ENCODE results near the gene PHOX2B.
"Not testable (repeated sequence)": the region's sequence is repeated elsewhere in the genome, so short reads cannot be mapped to it uniquely, and the experiment has no call there.

The PHOX2B gene

GRCh38 chr4:41714364-41715000 is 34.0 kb downstream of the PHOX2B start:
- H3K9ac ChIP-seq: no peak overlapping the region
- no peaks in the 10 kb centered on the region for H3K79me2 ChIP-seq (ENCODE audit: insufficient read depth, low read depth)
- H3K27me3 ChIP-seq (ENCODE audit: insufficient read depth, low read depth): no peaks in the 10 kb centered on the region
- H3K4me2 ChIP-seq: no peak overlapping the region
- H3K27ac ChIP-seq: no peak overlapping the region
- no peaks in the 10 kb centered on the region for H3K36me3 ChIP-seq (ENCODE audit: insufficient read depth)
- H3K4me1 ChIP-seq (ENCODE audit: low read depth, poor library complexity, severe bottlenecking): no peaks in the 10 kb centered on the region
- no peak overlapping the region for H3K4me3 ChIP-seq (IDR thresholded peaks at IDR 0.05; ENCODE audit: insufficient read depth, low read depth, low read length)
- no peak overlapping the region for H2AFZ ChIP-seq (ENCODE audit: low read depth)
- H4K20me1 ChIP-seq (ENCODE audit: insufficient read depth): no peaks in the 10 kb centered on the region
- TF ChIP-seq CTCF (conservative IDR thresholded peaks at IDR 0.05; ENCODE audit: low read depth, low read length): no peak

- Histone ChIP-seq H3K4me2 (no peak overlapping the region), H3K4me1 (ENCODE audit: low read depth, poor library complexity, severe bottlenecking) (no peaks in the 10 kb centered on the region), H3K27ac (no peak overlapping the region), H3K79me2 (ENCODE audit: insufficient read depth, low read depth) (no peaks in the 10 kb centered on the region), H3K27me3 (ENCODE audit: insufficient read depth, low read depth) (no peaks in the 10 kb centered on the region), H3K4me3 (IDR thresholded peaks at IDR 0.05; ENCODE audit: insufficient read depth, low read depth, low read length) (no peak overlapping the region), H2AFZ (ENCODE audit: low read depth) (no peak overlapping the region), H3K9ac (no peak overlapping the region), H3K36me3 (ENCODE audit: insufficient read depth) (no peaks in the 10 kb centered on the region), H4K20me1 (ENCODE audit: insufficient read depth) (no peaks in the 10 kb centered on the region)
- TF ChIP-seq CTCF (conservative IDR thresholded peaks at IDR 0.05; ENCODE audit: low read depth, low read length): no peak
Measured at GRCh38 chr4:41713768-41714167, 34.8 kb downstream of the PHOX2B start.

- H3K27ac ChIP-seq: no peak overlapping the region
- no peaks in the 10 kb centered on the region for H3K36me3 ChIP-seq (ENCODE audit: insufficient read depth)
- H3K27me3 ChIP-seq (ENCODE audit: insufficient read depth, low read depth): no peaks in the 10 kb centered on the region
- H3K4me3 ChIP-seq (IDR thresholded peaks at IDR 0.05; ENCODE audit: insufficient read depth, low read depth, low read length): no peak overlapping the region
- no peaks in the 10 kb centered on the region for H3K4me1 ChIP-seq (ENCODE audit: low read depth, poor library complexity, severe bottlenecking)
- H3K79me2 ChIP-seq (ENCODE audit: insufficient read depth, low read depth): no peaks in the 10 kb centered on the region
- TF ChIP-seq CTCF (conservative IDR thresholded peaks at IDR 0.05; ENCODE audit: low read depth, low read length): no peak
- no peak overlapping the region for H2AFZ ChIP-seq (ENCODE audit: low read depth)
- no peak overlapping the region for H3K4me2 ChIP-seq
- H4K20me1 ChIP-seq (ENCODE audit: insufficient read depth): no peaks in the 10 kb centered on the region
- H3K9ac ChIP-seq: no peak overlapping the region
Measured at GRCh38 chr4:41712425-41712824, 36.1 kb downstream of the PHOX2B start.

GRCh38 chr4:41711654-41712053 is 36.9 kb downstream of the PHOX2B start:
- H3K36me3 ChIP-seq (ENCODE audit: insufficient read depth); H4K20me1 ChIP-seq (ENCODE audit: insufficient read depth); H3K27ac ChIP-seq; H3K9ac ChIP-seq; H3K4me1 ChIP-seq (ENCODE audit: low read depth, poor library complexity, severe bottlenecking); H3K79me2 ChIP-seq (ENCODE audit: insufficient read depth, low read depth); H3K27me3 ChIP-seq (ENCODE audit: insufficient read depth, low read depth); H3K4me2 ChIP-seq; H3K4me3 ChIP-seq (IDR thresholded peaks at IDR 0.05; ENCODE audit: insufficient read depth, low read depth, low read length); H2AFZ ChIP-seq (ENCODE audit: low read depth): not testable (repeated sequence)

- Histone ChIP-seq H3K27me3 (ENCODE audit: insufficient read depth, low read depth) (no peaks in the 10 kb centered on the region), H3K36me3 (ENCODE audit: insufficient read depth) (no peaks in the 10 kb centered on the region), H3K4me1 (ENCODE audit: low read depth, poor library complexity, severe bottlenecking) (no peaks in the 10 kb centered on the region), H4K20me1 (ENCODE audit: insufficient read depth) (no peaks in the 10 kb centered on the region), H3K4me2 (no peak overlapping the region), H3K9ac (no peak overlapping the region), H3K27ac (no peak overlapping the region), H2AFZ (ENCODE audit: low read depth) (no peak overlapping the region), H3K79me2 (ENCODE audit: insufficient read depth, low read depth) (no peaks in the 10 kb centered on the region), H3K4me3 (IDR thresholded peaks at IDR 0.05; ENCODE audit: insufficient read depth, low read depth, low read length) (no peak overlapping the region)
- TF ChIP-seq CTCF (conservative IDR thresholded peaks at IDR 0.05; ENCODE audit: low read depth, low read length): no peak
Measured at GRCh38 chr4:41709844-41710481, 38.6 kb downstream of the PHOX2B start.
